Subcutaneous adipose tissue (tissue), 4 donors: Measurements from ENCODE around the gene RXRA. TPM values are rescaled to one million over a fixed set of nuclear protein-coding genes. Genes with fewer than 3 reads are reported as not detected.

Source experiments
- CTCF ChIP-seq: fragments of 450-650 bp; IDR thresholded peaks from one replicate; pipeline ENCODE4 v1.5.1; 2016; ENCODE audit warnings: low read depth, mild to moderate bottlenecking, control low read depth, antibody characterized with exemption, moderate library complexity
- total RNA-seq, 4 donors: library from RNA; depleted of rRNA; stranded (reverse); fragments of >200 nt; gene quantifications; one replicate each; pipeline ENCODE4 v1.1.0, GENCODE V29; 2016

The RXRA gene
- total RNA-seq, 4 donors from 2014 or later = 39.1 to 141 (median 53.6) TPM

GRCh38 chr9:134373269-134373668, 47.0 kb downstream of the RXRA start:
- TF ChIP-seq CTCF = no peak

GRCh38 chr9:134373953-134374300, 47.7 kb downstream of the RXRA start:
- TF ChIP-seq CTCF = no peak

DNA sequence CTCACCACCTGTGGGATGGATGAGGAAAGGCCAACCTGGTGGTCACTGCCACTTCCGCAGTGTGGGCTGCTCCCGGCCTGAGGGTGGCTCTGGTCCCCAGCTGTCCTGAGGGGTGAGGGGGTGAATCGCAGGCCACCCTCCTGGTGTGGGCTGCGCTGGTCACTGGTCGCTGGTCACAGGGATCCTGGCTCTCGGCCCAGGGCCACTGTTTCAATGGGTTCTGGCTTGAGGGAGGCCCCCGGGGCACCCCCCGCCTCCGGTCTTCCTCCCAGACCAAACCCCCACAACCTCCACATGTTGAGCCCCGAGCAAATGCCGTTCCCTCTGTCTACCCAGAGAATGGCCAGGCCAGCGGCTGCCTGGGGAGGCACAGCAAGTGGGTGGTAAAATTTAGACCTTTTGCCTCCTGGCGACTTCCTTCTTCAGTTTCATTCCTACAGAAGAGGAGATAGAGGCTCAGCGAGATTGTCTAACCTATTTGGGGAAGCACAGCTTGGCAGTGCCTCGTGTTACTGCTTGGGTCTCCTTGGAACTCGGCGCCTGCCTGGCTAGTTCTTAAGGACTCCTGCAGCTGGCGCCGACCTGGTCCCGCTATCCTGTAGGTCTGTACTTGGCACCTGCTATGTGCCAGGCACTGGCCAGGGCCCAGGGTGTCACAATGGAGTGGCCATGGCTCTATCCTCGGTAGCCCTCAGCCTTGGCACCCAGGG, 48.2 kb downstream of the RXRA start:
- no peak for TF ChIP-seq CTCF

GRCh38 chr9:134375011-134375390, 48.7 kb downstream of the RXRA start:
- no peak for TF ChIP-seq CTCF

DNA sequence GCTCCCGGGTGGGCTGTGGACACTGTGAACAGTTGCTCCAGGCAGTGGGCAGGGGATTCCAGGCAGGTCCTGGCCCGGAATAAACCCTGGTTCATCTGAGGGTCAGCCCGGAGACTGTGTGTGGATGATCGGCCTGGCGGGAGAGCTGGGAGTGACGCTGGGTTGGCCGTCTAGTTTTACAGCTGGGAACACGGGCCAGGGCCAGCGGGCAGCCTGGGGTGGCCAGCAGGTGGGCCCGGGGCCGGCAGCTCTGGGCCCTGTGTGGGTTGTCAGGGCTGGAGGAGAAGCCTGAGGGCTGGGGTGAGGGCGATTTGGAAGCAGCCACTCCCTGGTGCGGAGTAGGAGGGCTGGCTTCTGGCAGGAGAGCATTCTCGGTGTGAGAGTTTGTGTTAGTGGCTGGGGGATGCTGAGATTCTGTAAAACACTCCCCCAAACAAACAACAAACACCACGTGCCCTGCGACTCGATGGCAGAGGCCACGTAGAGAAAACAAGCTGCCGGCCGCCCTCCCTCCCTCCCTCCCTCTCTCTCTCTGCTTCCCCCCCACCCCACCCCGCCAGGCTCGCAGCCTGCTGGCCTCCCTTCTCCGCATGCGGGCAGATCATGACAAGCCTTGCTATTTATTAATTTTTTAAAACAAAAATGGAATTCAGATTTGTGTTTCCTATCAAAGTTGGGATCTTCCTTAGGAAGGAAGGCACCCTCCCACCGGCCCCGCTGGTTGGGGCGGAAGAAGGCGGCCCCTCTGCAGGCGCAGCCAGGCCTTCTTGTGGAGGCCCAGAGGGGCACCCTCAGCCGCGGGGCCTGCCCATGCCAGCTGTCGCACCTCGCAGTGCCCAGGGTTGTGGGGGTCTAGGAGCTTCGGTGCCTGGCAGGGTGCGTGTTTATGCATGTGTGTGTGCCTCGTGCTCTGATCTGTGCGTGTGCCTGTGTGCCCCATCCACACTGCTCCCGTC, 49.5 kb downstream of the RXRA start:
- no peak for TF ChIP-seq CTCF

DNA sequence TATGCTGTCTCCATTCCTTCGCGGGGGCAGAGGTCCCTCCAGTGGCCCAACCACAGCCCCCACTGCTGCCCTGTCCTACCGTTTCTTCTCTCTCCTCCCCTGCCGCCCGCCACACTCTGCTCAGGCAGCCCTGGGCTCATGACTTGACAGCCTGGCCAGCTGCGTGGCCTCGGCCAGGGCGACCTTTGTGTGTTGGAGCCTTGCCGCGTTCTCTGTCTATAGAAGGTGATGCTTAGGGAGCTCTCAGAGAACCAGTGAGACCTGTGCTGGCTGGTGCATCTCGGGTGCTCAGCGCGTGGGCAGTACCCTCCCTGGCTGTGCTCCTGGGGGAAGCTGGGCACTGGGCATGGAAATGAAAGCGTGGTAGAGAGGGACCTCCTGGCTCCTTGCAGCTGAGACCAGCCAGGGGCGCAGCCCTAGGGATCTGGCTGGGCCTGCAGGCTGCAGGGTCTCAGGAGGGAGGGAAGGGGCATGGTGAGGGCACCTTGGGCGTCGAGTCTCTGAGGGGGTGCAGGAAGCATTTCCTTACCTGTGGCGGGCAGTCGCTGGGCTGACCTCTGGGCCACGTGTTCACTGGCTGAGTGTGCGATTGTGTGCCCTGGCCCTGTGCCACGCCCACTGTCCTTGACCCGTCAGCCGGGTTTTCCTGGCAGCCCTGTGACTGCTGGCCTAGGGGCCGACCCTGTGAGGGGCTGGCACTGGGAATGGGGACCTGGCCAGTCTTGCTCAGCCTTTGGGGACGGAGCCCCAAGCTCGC, 50.3 kb downstream of the RXRA start:
- no peak for TF ChIP-seq CTCF

- TF ChIP-seq CTCF = no peak
Observed at GRCh38 chr9:134377143-134377484, 50.9 kb downstream of the RXRA start.
